ENCODE data around the gene WNT8B. TPM values are rescaled to one million over a fixed set of nuclear protein-coding genes. Genes with fewer than 3 reads are reported as not detected.

WNT8B gene
- total RNA-seq, 5 donors from 2014 or later (not counting 1 experiment from before 2014, with no cell fraction given): 0.20 to 0.23 TPM; not detected in 3

DNA sequence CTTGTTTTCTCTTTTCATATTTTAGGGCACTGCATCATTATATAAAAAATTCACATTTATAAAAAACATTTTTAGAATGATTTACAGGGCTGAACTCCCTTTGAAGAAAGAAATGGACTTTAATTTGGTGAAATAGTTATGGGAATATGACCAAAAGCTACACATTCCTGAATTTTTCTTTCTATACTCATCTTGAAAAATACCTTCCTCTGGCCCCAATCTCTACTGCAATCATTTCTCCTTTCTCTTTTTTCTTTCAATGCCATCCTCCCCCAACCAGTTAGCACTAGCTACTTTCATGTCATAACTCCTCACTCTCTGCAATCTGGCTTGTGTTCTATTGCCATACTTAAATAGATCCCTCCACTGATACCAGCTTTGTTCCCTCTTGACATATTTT, 6.2 kb downstream of the WNT8B start:
- Histone ChIP-seq H3K36me3 (ENCODE audit: control insufficient read depth in 2 of 2, extremely low read depth in 1 of 2, insufficient read depth in 1 of 2, low read length in 1 of 2) (no peaks in the 10 kb centered on the region), H3K27me3 (replicated peaks in 1 of 2; ENCODE audit: control insufficient read depth in 2 of 2, extremely low read depth in 1 of 2, insufficient read depth in 2 of 2, low read length in 1 of 2) (peaks cover 0 to 3% of the 10 kb centered on the region in 2 experiments), H3K4me3 (ENCODE audit: control insufficient read depth in 1 of 2, extremely low read depth in 1 of 2, low read length in 1 of 2) (no peak overlapping the region), H3K4me1 (ENCODE audit: control insufficient read depth in 1 of 2, extremely low read depth in 1 of 2, insufficient read depth in 2 of 2, low read length in 2 of 2) (no peaks in the 10 kb centered on the region), H3K9me3 (no peaks in the 10 kb centered on the region), H3K27ac (ENCODE audit: low read length) (no peak overlapping the region)
- no peaks in the 10 kb centered on the region for H3K36me3 Mint-ChIP-seq
- no peaks in the 10 kb centered on the region for H3K4me1 Mint-ChIP-seq
- no peaks in the 10 kb centered on the region for H3K9me3 Mint-ChIP-seq
- peaks cover 0 to 10% of the 10 kb centered on the region in 2 donors for H3K27me3 Mint-ChIP-seq
- no peak overlapping the region for H3K27ac Mint-ChIP-seq
- POLR2A ChIA-PET: no interaction called here
- ATAC-seq (replicated peaks in 1 of 4) (no peak), DNase-seq (no peak)
- CTCF ChIA-PET: interaction anchor here in 1 of 2 donors (0.5 to 1.5 kb wide), 3 partner anchors 13 to 846 kb away, joined by 3 to 5 read pairs (median 3); no protein-coding TSS in a partner anchor
- H3K4me3 Mint-ChIP-seq: no peak overlapping the region

DNA sequence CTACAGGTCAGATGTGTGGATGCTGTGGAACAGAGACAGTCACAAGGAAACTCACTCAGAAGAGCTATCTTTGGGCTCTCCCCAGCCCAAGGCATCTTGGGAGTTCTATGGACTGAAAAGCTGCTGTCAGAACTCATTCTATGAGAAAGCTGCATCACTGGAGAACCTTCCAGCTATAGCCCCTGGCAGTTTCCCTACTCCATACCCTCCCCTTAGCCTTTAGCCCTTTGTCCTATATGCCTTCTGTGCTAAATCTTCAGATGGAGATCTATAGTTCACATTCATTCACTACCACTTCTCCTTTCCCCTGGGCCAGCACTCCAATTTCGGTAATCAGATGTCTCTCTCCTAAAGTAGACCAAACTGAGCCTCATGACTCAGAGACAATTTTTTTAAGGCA, 6.9 kb downstream of the WNT8B start:
- Histone ChIP-seq H3K27me3 (replicated peaks in 1 of 2; ENCODE audit: control insufficient read depth in 2 of 2, extremely low read depth in 1 of 2, insufficient read depth in 2 of 2, low read length in 1 of 2) (peaks cover 0 to 3% of the 10 kb centered on the region in 2 experiments), H3K4me3 (ENCODE audit: control insufficient read depth in 1 of 2, extremely low read depth in 1 of 2, low read length in 1 of 2) (no peak overlapping the region), H3K4me1 (ENCODE audit: control insufficient read depth in 1 of 2, extremely low read depth in 1 of 2, insufficient read depth in 2 of 2, low read length in 2 of 2) (no peaks in the 10 kb centered on the region), H3K9me3 (no peaks in the 10 kb centered on the region), H3K36me3 (ENCODE audit: control insufficient read depth in 2 of 2, extremely low read depth in 1 of 2, insufficient read depth in 1 of 2, low read length in 1 of 2) (no peaks in the 10 kb centered on the region), H3K27ac (ENCODE audit: low read length) (no peak overlapping the region)
- POLR2A ChIA-PET: no interaction called here
- Mint-ChIP-seq H3K36me3 (no peaks in the 10 kb centered on the region), H3K27ac (no peak overlapping the region), H3K27me3 (peaks cover 0 to 10% of the 10 kb centered on the region in 2 donors), H3K9me3 (no peaks in the 10 kb centered on the region), H3K4me3 (no peak overlapping the region), H3K4me1 (no peaks in the 10 kb centered on the region)
- DNase-seq: no peak
- CTCF ChIA-PET: interaction anchor here in 1 of 2 donors (1.4 kb wide), 1 partner anchor 13 kb away, joined by 5 read pairs; no protein-coding TSS in a partner anchor
- WGBS (ENCODE audit: insufficient coverage): 100% methylated on average over 1 of the region's 1 CpG
- no peak for ATAC-seq (replicated peaks in 1 of 4)

DNA sequence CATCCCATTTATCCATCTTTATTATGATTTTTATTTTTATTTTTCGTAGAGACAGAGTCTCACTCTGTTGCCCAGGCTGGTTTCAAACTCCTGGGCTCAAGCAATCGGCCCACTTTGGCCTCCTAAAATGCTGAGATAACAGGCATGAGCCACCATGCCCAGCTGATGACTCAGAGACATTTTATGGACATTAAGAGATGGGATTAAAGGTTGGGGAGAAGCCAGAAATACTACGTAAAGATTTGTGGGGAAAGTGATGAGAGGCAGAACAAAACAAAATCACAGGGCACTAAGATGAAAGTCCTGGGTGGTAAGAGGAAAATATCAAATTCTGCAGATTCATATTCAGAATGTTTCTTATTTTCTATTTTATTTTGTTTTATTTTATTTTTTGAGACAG, 7.6 kb downstream of the WNT8B start:
- H3K36me3 Mint-ChIP-seq: no peaks in the 10 kb centered on the region
- peaks cover 0 to 10% of the 10 kb centered on the region in 2 donors for H3K27me3 Mint-ChIP-seq
- H3K27ac ChIP-seq (ENCODE audit: low read length): no peak overlapping the region
- H3K4me3 ChIP-seq (ENCODE audit: control insufficient read depth in 1 of 2, extremely low read depth in 1 of 2, low read length in 1 of 2): no peak overlapping the region
- H3K27ac Mint-ChIP-seq: no peak overlapping the region
- H3K27me3 ChIP-seq (replicated peaks in 1 of 2; ENCODE audit: control insufficient read depth in 2 of 2, extremely low read depth in 1 of 2, insufficient read depth in 2 of 2, low read length in 1 of 2): peaks cover 0 to 3% of the 10 kb centered on the region in 2 experiments
- no peaks in the 10 kb centered on the region for H3K9me3 ChIP-seq
- H3K9me3 Mint-ChIP-seq: no peaks in the 10 kb centered on the region
- no peaks in the 10 kb centered on the region for H3K36me3 ChIP-seq (ENCODE audit: control insufficient read depth in 2 of 2, extremely low read depth in 1 of 2, insufficient read depth in 1 of 2, low read length in 1 of 2)
- ATAC-seq (replicated peaks in 1 of 4): no peak
- WGBS (ENCODE audit: insufficient coverage): 100% methylated on average over 1 of the region's 3 CpGs
- CTCF ChIA-PET: no interaction called here
- DNase-seq: no peak
- no peaks in the 10 kb centered on the region for H3K4me1 Mint-ChIP-seq
- H3K4me1 ChIP-seq (ENCODE audit: control insufficient read depth in 1 of 2, extremely low read depth in 1 of 2, insufficient read depth in 2 of 2, low read length in 2 of 2): no peaks in the 10 kb centered on the region
- POLR2A ChIA-PET: no interaction called here
- no peak overlapping the region for H3K4me3 Mint-ChIP-seq

DNA sequence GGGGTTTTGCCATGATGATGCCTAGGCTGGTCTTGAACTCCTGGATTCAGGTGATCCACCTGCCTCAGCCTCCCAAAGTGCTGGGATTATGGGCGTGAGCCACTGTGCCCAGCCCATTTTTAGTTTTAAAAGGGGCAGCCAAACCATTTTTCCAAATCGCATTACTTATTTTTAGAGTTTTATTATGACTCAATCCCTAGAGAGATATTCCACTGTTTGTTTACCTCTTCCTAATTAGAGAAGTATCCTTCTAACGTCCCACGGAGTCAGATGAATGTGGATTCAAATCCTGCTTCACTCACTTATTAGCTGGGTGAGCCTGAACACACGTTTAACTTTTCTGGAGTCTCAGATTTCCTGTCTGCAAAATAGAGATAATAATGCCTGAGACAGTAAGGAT, 15.2 kb downstream of the WNT8B start:
- Mint-ChIP-seq H3K4me1 (peaks cover 6 to 14% (median 8%) of the 10 kb centered on the region in 3 donors), H3K4me3 (no peak overlapping the region), H3K27ac (no peak overlapping the region), H3K36me3 (no peaks in the 10 kb centered on the region), H3K27me3 (peaks cover 17 to 25% of the 10 kb centered on the region in 2 donors), H3K9me3 (no peaks in the 10 kb centered on the region)
- WGBS (ENCODE audit: insufficient coverage): no CpG with 5 or more reads among the region's 5 CpGs
- ATAC-seq (replicated peaks in 1 of 4) (no peak), DNase-seq (no peak)
- POLR2A ChIA-PET: no interaction called here
- Histone ChIP-seq H3K4me3 (ENCODE audit: control insufficient read depth in 1 of 2, extremely low read depth in 1 of 2, low read length in 1 of 2) (no peak overlapping the region), H3K27ac (ENCODE audit: low read length) (no peak overlapping the region), H3K27me3 (replicated peaks in 1 of 2; ENCODE audit: control insufficient read depth in 2 of 2, extremely low read depth in 1 of 2, insufficient read depth in 2 of 2, low read length in 1 of 2) (peaks cover 2 to 24% of the 10 kb centered on the region in 2 experiments), H3K4me1 (ENCODE audit: control insufficient read depth in 1 of 2, extremely low read depth in 1 of 2, insufficient read depth in 2 of 2, low read length in 2 of 2) (peaks cover 4 to 16% of the 10 kb centered on the region in 2 experiments), H3K36me3 (ENCODE audit: control insufficient read depth in 2 of 2, extremely low read depth in 1 of 2, insufficient read depth in 1 of 2, low read length in 1 of 2) (no peaks in the 10 kb centered on the region), H3K9me3 (no peaks in the 10 kb centered on the region)
- CTCF ChIA-PET: no interaction called here

DNA sequence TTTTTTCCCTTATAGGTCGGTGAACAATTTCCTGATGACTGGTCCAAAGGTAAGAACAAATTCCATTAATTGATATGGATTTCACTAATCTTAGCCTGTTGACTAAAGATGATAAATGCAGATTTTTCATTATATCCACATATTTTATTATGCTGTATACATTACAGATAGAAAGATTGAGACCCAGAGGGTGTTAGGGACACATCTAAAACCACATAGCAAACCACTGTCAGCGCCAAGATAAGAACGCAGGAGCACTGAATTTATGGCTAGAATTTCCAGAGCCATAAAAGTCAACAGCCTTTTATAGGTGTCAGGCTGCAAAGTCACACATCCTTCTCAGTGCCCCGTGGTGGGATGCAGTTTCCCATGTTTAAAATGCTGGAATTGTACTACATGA, 16.2 kb downstream of the WNT8B start:
- H3K4me1 Mint-ChIP-seq: peaks cover 11 to 22% (median 14%) of the 10 kb centered on the region in 3 donors
- Histone ChIP-seq H3K36me3 (ENCODE audit: control insufficient read depth in 2 of 2, extremely low read depth in 1 of 2, insufficient read depth in 1 of 2, low read length in 1 of 2) (no peaks in the 10 kb centered on the region), H3K4me3 (ENCODE audit: control insufficient read depth in 1 of 2, extremely low read depth in 1 of 2, low read length in 1 of 2) (no peak overlapping the region), H3K27me3 (replicated peaks in 1 of 2; ENCODE audit: control insufficient read depth in 2 of 2, extremely low read depth in 1 of 2, insufficient read depth in 2 of 2, low read length in 1 of 2) (peaks cover 2 to 22% of the 10 kb centered on the region in 2 experiments), H3K9me3 (no peaks in the 10 kb centered on the region), H3K27ac (ENCODE audit: low read length) (no peak overlapping the region), H3K4me1 (ENCODE audit: control insufficient read depth in 1 of 2, extremely low read depth in 1 of 2, insufficient read depth in 2 of 2, low read length in 2 of 2) (peaks cover 4 to 17% of the 10 kb centered on the region in 2 experiments)
- DNase-seq (no peak), ATAC-seq (replicated peaks in 1 of 4) (no peak)
- ChIA-PET POLR2A (interaction anchor here in 1 of 2 donors (0.5 kb wide), 1 partner anchor 216 kb away, joined by 3 read pairs; no protein-coding TSS in a partner anchor), CTCF (interaction anchor here (0.5 to 0.7 kb wide), 2 partner anchors 176 to 449 kb away, joined by 3 to 5 read pairs; no protein-coding TSS in a partner anchor)
- peaks cover 17 to 23% of the 10 kb centered on the region in 2 donors for H3K27me3 Mint-ChIP-seq
- WGBS (ENCODE audit: insufficient coverage): no CpG with 5 or more reads among the region's 4 CpGs
- H3K9me3 Mint-ChIP-seq: no peaks in the 10 kb centered on the region
- no peak overlapping the region for H3K4me3 Mint-ChIP-seq
- no peaks in the 10 kb centered on the region for H3K36me3 Mint-ChIP-seq
- no peak overlapping the region for H3K27ac Mint-ChIP-seq

DNA sequence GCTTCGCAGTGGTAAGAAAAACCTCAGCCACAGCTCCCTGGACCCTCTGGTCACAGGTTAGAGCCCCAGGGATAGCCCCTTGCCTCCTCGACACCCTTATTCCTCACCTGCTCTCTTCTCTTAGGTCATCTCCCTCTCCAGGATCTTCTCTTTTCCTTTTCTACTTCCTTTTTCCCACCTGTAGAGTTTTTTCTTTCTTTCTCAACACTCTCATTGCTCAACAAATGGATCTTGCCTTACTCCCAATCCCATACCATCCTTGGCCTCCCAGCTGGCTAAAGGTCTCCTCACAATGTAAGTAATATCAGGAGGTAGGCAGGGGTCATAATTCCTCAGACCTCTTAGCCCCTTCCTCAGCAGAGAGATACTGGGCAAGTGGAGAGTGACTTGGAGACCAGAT, 17.2 kb downstream of the WNT8B start:
- H3K36me3 Mint-ChIP-seq: no peaks in the 10 kb centered on the region
- Histone ChIP-seq H3K27ac (ENCODE audit: low read length) (no peak overlapping the region), H3K36me3 (ENCODE audit: control insufficient read depth in 2 of 2, extremely low read depth in 1 of 2, insufficient read depth in 1 of 2, low read length in 1 of 2) (peaks cover 0 to under 1% of the 10 kb centered on the region in 2 donors), H3K4me1 (ENCODE audit: control insufficient read depth in 1 of 2, extremely low read depth in 1 of 2, insufficient read depth in 2 of 2, low read length in 2 of 2) (peaks cover 4 to 17% of the 10 kb centered on the region in 2 experiments), H3K27me3 (replicated peaks in 1 of 2; ENCODE audit: control insufficient read depth in 2 of 2, extremely low read depth in 1 of 2, insufficient read depth in 2 of 2, low read length in 1 of 2) (peaks cover 2 to 22% of the 10 kb centered on the region in 2 experiments), H3K9me3 (no peaks in the 10 kb centered on the region), H3K4me3 (ENCODE audit: control insufficient read depth in 1 of 2, extremely low read depth in 1 of 2, low read length in 1 of 2) (no peak overlapping the region)
- CTCF ChIA-PET: interaction anchor here in 1 of 2 donors (4.4 to 6.7 kb wide), 2 partner anchors 30 to 38 kb away, joined by 42 to 61 read pairs; no protein-coding TSS in a partner anchor
- DNase-seq (no peak), ATAC-seq (replicated peaks in 1 of 4) (no peak)
- peaks cover 11 to 22% (median 14%) of the 10 kb centered on the region in 3 donors for H3K4me1 Mint-ChIP-seq
- 71% methylated on average over 1 of the region's 2 CpGs for whole genome bisulfite sequencing (ENCODE audit: insufficient coverage)
- peaks cover 17 to 23% of the 10 kb centered on the region in 2 donors for H3K27me3 Mint-ChIP-seq
- H3K27ac Mint-ChIP-seq: no peak overlapping the region
- H3K9me3 Mint-ChIP-seq: no peaks in the 10 kb centered on the region
- no peak overlapping the region for H3K4me3 Mint-ChIP-seq
- POLR2A ChIA-PET: no interaction called here

Data from T-cell (primary cell).